ENCODE data around the gene RASSF1.

Gene RASSF1, protein sequence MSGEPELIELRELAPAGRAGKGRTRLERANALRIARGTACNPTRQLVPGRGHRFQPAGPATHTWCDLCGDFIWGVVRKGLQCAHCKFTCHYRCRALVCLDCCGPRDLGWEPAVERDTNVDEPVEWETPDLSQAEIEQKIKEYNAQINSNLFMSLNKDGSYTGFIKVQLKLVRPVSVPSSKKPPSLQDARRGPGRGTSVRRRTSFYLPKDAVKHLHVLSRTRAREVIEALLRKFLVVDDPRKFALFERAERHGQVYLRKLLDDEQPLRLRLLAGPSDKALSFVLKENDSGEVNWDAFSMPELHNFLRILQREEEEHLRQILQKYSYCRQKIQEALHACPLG

DNA sequence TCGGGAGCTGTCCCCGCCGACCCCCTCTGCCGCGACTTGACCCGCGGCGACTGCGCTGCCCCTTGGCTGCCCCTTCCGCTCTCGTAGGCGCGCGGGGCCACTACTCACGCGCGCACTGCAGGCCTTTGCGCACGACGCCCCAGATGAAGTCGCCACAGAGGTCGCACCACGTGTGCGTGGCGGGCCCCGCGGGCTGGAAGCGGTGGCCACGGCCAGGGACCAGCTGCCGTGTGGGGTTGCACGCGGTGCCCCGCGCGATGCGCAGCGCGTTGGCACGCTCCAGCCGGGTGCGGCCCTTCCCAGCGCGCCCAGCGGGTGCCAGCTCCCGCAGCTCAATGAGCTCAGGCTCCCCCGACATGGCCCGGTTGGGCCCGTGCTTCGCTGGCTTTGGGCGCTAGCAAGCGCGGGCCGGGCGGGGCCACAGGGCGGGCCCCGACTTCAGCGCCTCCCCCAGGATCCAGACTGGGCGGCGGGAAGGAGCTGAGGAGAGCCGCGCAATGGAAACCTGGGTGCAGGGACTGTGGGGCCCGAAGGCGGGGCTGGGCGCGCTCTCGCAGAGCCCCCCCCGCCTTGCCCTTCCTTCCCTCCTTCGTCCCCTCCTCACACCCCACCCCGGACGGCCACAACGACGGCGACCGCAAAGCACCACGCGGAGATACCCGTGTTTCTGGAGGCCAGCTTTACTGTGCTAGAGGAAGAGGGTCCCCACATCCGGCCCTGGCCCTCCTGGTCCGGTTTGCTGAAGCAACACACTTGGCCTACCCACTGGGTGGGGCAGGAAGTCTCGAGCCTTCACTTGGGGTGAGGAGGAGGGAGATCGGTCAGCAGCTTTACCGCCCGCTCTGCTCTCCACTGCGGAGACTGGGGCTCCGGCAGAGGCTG is at the start of gene RASSF1:
Gene RASSF1 (minus strand): TSS at position 389 of the 882 bp plus-strand sequence. CDS start 31 bp downstream, at position 358.
- in situ Hi-C loops (cut with MboI; ENCODE audit: low sequenced_read_pairs): no loop called here
- peak in 1 of 2 experiments; percentile 31 for DNase-seq (ENCODE audit: low spot score in 2 of 2)

DNA sequence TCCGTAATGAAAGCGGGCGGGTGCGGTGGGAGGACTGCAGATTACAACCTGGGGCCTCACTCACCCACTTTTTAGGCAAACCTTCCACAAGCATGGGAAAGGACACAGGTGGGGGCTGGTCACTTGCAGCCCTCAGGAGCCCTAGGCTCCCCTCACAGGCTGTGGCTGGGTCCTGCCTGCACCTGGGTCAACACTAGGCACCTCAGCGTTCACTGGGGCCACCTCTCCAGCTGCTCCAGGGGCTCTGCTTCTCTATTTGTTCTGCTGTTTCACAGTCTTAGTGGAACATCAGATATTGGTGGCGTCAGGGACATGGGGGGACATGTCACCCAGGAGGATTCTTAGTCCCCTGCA is 48.8 kb upstream of the RASSF1 start:
- H3K4me3 ChIP-seq: no peak overlapping the region
- H3K4me1 ChIP-seq: no peaks in the 10 kb centered on the region
- in situ Hi-C loops (cut with MboI; ENCODE audit: low sequenced_read_pairs): no loop called here
- no peaks in the 10 kb centered on the region for H3K27me3 ChIP-seq (ENCODE audit: low read depth)
- DNase-seq (ENCODE audit: low spot score in 2 of 2): no peak
- no peaks in the 10 kb centered on the region for H3K9me3 ChIP-seq
- H3K36me3 ChIP-seq (replicated peaks): no peaks in the 10 kb centered on the region

More for the DNA sequence above, at the start of gene RASSF1:
- Histone ChIP-seq H3K9me3 (no peaks in the 10 kb centered on the region), H3K36me3 (replicated peaks) (peaks cover 11% of the 10 kb centered on the region; the same call in 1 of the 2 replicates), H3K4me3 (no peak within 1 kb of the TSS; the same call in 1 of the 2 replicates), H3K27me3 (ENCODE audit: low read depth) (no peaks in the 10 kb centered on the region), H3K4me1 (peaks cover 16% of the 10 kb centered on the region)

- in situ Hi-C loops (cut with MboI; ENCODE audit: low sequenced_read_pairs): no loop called here
- Histone ChIP-seq H3K9me3 (no peaks in the 10 kb centered on the region), H3K36me3 (replicated peaks) (no peaks in the 10 kb centered on the region), H3K4me1 (no peaks in the 10 kb centered on the region), H3K27me3 (ENCODE audit: low read depth) (no peaks in the 10 kb centered on the region), H3K4me3 (no peak overlapping the region)
- DNase-seq (ENCODE audit: low spot score in 2 of 2): no peak
Observed at GRCh38 chr3:50388720-50389413, 48.2 kb upstream of the RASSF1 start.

GRCh38 chr3:50388016-50388719 is 47.5 kb upstream of the RASSF1 start:
- DNase-seq (ENCODE audit: low spot score in 2 of 2): peak in 1 of 2 experiments; percentile 21
- H3K36me3 ChIP-seq (replicated peaks): no peaks in the 10 kb centered on the region
- in situ Hi-C loops (cut with MboI; ENCODE audit: low sequenced_read_pairs): no loop called here

GRCh38 chr3:50385754-50386153 is 45.1 kb upstream of the RASSF1 start:
- no peaks in the 10 kb centered on the region for H3K9me3 ChIP-seq
- no peaks in the 10 kb centered on the region for H3K4me1 ChIP-seq
- H3K36me3 ChIP-seq (replicated peaks): no peaks in the 10 kb centered on the region
- in situ Hi-C loops (cut with MboI; ENCODE audit: low sequenced_read_pairs): no loop called here
- H3K27me3 ChIP-seq (ENCODE audit: low read depth): no peaks in the 10 kb centered on the region
- H3K4me3 ChIP-seq: no peak overlapping the region
- no peak for DNase-seq (ENCODE audit: low spot score in 2 of 2)

More at GRCh38 chr3:50388016-50388719, 47.5 kb upstream of the RASSF1 start:
- Histone ChIP-seq H3K4me1 (no peaks in the 10 kb centered on the region), H3K9me3 (no peaks in the 10 kb centered on the region), H3K27me3 (ENCODE audit: low read depth) (no peaks in the 10 kb centered on the region), H3K4me3 (no peak overlapping the region)

DNA sequence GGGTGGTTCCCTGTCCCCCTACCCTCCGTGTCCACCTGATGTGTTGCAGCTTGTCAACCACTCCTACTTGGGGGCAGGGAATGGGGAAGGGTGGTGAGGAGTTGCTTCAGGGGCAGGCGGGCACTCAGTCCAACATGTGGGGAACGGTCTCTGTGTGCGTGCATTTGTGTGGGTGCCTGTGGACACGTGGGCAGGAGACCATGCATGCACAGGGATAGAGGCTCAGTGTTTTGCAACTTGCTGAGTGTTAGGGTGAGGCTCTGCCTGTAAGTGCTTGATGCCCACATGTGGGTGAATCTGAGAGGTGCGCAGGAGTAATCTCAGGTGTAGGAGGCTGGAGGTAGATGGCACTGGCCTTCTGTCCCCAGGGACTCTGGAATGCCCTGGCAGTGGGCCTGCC is 43.1 kb upstream of the RASSF1 start:
- DNase-seq (ENCODE audit: low spot score in 2 of 2): no peak
- no peaks in the 10 kb centered on the region for H3K27me3 ChIP-seq (ENCODE audit: low read depth)
- in situ Hi-C loops (cut with MboI; ENCODE audit: low sequenced_read_pairs): no loop called here
- no peaks in the 10 kb centered on the region for H3K9me3 ChIP-seq
- no peaks in the 10 kb centered on the region for H3K36me3 ChIP-seq (replicated peaks)
- no peaks in the 10 kb centered on the region for H3K4me1 ChIP-seq
- H3K4me3 ChIP-seq: no peak overlapping the region

DNA sequence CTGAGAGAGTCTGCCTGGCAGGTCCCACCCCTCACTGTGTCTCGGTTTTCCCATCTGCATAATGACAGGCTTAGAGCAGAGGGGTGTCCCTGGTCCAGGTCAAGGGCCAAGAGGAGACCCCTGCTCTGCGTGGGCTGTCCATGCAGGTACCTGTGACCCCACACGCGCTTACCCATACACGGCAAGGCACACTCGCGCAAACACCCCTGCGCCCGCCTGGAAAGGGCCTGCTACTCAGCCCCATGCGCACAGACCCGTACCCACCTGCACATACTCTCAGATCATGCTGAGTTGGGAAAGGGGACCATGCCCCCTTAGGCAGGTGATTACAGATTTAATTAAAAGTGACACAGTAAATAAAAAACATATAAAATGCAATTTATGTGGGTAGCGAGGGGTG is 42.1 kb upstream of the RASSF1 start:
- H3K27me3 ChIP-seq (ENCODE audit: low read depth): no peaks in the 10 kb centered on the region
- H3K9me3 ChIP-seq: no peaks in the 10 kb centered on the region
- no peak overlapping the region for H3K4me3 ChIP-seq
- DNase-seq (ENCODE audit: low spot score in 2 of 2): no peak
- in situ Hi-C loops (cut with MboI; ENCODE audit: low sequenced_read_pairs): no loop called here
- no peaks in the 10 kb centered on the region for H3K36me3 ChIP-seq (replicated peaks)
- H3K4me1 ChIP-seq: no peaks in the 10 kb centered on the region

GRCh38 chr3:50381383-50381782 is 40.7 kb upstream of the RASSF1 start:
- no peaks in the 10 kb centered on the region for H3K9me3 ChIP-seq
- no peak for DNase-seq (ENCODE audit: low spot score in 2 of 2)
- H3K4me1 ChIP-seq: no peaks in the 10 kb centered on the region
- no peak overlapping the region for H3K4me3 ChIP-seq
- no peaks in the 10 kb centered on the region for H3K27me3 ChIP-seq (ENCODE audit: low read depth)
- in situ Hi-C loops (cut with MboI; ENCODE audit: low sequenced_read_pairs): no loop called here
- no peaks in the 10 kb centered on the region for H3K36me3 ChIP-seq (replicated peaks)

DNA sequence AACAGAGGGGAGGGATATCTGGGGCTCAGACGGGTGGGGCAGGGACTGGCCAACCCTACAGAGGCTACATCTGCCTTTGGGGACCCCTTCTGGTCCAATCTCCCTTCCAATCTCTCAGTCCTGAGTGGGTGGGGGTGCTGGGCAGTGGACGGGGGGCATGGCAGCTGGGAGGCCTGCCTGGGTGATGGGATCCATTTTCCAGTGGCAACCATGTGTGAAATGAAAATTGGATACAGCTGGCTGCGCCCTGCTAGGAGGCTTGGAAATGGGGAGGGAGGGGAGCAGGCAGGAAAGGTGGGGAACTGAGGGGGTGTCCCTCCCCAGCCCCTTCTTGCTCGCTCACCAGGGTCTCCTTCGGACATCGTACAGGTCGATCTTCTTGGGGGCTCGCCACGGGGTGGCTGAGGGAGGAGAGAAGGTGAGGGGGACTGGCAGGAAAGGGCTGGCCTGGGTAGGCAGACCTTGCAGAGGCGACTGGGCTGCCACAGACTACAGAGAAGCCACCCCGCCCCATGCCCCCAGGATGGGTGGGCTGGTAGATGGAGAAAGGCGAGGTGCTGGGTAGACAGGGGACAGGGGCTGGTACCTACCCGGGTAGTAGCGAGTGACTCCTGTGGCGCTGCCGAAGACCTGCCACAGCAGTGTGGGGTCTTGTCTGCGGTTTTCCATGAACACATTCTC is 39.9 kb upstream of the RASSF1 start:
- DNase-seq (ENCODE audit: low spot score in 2 of 2): no peak
- in situ Hi-C loops (cut with MboI; ENCODE audit: low sequenced_read_pairs): no loop called here
- H3K4me3 ChIP-seq: no peak overlapping the region
- no peaks in the 10 kb centered on the region for H3K4me1 ChIP-seq
- H3K9me3 ChIP-seq: no peaks in the 10 kb centered on the region
- H3K36me3 ChIP-seq (replicated peaks): no peaks in the 10 kb centered on the region
- no peaks in the 10 kb centered on the region for H3K27me3 ChIP-seq (ENCODE audit: low read depth)

- Histone ChIP-seq H3K4me1 (no peaks in the 10 kb centered on the region), H3K36me3 (replicated peaks) (no peaks in the 10 kb centered on the region), H3K9me3 (no peaks in the 10 kb centered on the region), H3K27me3 (ENCODE audit: low read depth) (no peaks in the 10 kb centered on the region), H3K4me3 (no peak overlapping the region)
- DNase-seq (ENCODE audit: low spot score in 2 of 2): no peak
- in situ Hi-C loops (cut with MboI; ENCODE audit: low sequenced_read_pairs): no loop called here
Observed at GRCh38 chr3:50378757-50379156, 38.1 kb upstream of the RASSF1 start.

- no peaks in the 10 kb centered on the region for H3K27me3 ChIP-seq (ENCODE audit: low read depth)
- H3K9me3 ChIP-seq: no peaks in the 10 kb centered on the region
- DNase-seq (ENCODE audit: low spot score in 2 of 2): no peak
- in situ Hi-C loops (cut with MboI; ENCODE audit: low sequenced_read_pairs): no loop called here
- H3K4me3 ChIP-seq: no peak overlapping the region
- no peaks in the 10 kb centered on the region for H3K4me1 ChIP-seq
- H3K36me3 ChIP-seq (replicated peaks): no peaks in the 10 kb centered on the region
Observed at GRCh38 chr3:50378024-50378423, 37.4 kb upstream of the RASSF1 start.

DNA sequence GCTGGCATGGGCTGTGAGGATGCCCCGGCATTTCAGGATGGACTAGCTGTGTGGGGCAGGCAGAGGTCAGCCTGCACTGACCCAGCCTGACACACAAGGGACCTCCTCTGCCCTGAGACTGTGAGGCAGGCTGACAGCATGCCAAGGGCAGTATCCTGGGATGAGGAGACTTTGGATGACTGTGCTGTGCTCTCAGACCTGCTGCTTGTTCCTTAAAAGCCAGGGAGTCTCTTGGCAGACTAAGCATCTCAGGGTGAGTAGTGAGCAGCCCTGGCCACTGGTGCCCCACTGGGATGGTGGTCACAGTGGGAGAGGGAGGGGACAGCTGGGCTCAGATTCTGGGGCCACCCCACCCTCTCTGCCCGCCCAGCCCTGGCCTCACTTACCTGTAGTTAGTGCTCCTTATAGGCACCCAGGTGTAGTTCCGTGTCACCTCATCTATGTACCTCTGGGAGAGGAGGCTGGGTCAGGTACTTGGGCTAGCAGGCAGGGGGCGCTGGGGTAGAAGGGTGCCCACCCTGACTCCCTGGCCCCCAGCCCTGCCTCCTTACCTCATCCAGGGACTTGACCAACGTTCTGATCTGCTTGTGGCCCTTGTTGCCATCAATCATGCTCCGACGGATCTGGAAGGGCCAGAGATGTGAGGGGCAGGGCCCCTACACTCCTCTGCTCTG is 34.8 kb upstream of the RASSF1 start:
- Histone ChIP-seq H3K4me3 (no peak overlapping the region), H3K27me3 (ENCODE audit: low read depth) (no peaks in the 10 kb centered on the region), H3K36me3 (replicated peaks) (no peaks in the 10 kb centered on the region), H3K4me1 (no peaks in the 10 kb centered on the region), H3K9me3 (no peaks in the 10 kb centered on the region)
- in situ Hi-C loops (cut with MboI; ENCODE audit: low sequenced_read_pairs): no loop called here
- peak in 1 of 2 experiments; percentile 38 for DNase-seq (ENCODE audit: low spot score in 2 of 2)

All from HAP-1 (cell line).